ENCODE results near the gene C2CD5.

Gene C2CD5

DNA sequence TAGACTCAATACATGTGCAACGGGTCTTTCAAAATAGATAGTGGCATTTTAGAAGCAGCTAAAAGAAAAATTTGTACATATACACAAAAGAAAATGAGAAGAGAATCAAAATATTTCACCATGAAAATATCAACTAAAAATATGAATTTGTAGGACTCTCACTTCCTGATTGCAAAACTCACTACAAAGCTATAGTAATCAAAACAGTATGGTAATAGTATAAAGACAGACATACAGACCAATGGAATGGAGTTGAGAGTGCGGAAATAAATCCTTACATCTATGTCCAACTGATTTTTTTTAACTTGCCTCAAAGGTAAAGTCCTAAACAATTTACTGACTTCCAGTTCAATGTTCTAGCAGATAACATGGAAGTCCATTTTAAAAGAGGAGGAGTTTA lies 13.1 kb downstream of the C2CD5 start:
- Histone ChIP-seq H3K27ac (ENCODE audit: low read depth, low read length) (no peak overlapping the region), H3K9ac (ENCODE audit: low read length) (no peak overlapping the region), H3K36me3 (ENCODE audit: control insufficient read depth, insufficient read depth, low read length) (peaks cover 6% of the 10 kb centered on the region), H3K27me3 (ENCODE audit: control insufficient read depth, insufficient read depth, low read length) (no peaks in the 10 kb centered on the region), H3K4me3 (ENCODE audit: low read length) (no peak overlapping the region), H3K4me1 (ENCODE audit: control insufficient read depth, insufficient read depth, low read length) (peaks cover 3% of the 10 kb centered on the region)

DNA sequence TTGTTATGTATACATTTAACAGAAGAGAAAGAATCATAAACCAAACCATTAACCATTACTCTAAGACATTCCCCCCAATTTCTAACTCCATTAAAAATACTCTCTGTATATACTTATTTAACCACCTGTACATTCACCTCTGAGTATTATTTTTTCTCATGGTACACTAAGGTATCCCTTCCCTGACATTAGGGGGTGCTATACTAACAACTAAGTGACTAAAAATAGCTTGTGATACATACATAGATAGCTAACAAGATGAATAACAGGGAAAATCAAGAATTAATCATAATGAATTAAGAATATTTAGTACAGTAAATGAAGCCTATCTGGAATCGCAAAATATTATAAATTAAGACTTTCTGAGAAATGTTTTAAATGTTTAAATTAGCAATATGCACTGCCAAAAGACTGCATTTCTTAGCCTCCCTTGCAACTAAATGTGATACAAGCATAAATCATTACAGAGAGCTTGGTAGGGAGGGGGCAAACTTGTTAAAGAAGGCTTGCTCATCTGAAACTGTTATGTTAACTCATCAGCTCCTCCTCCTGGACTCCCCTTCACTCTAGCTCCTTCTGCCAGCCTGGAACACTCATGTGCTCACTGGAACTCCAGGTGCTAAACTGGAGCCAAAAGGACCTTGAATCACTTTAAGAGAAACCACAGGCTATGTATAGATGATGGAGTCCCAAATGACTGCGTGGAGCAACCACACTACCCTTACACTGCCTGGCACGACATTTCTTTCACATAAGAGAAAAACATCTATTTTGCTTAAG lies 14.9 kb downstream of the C2CD5 start:
- Histone ChIP-seq H3K27me3 (ENCODE audit: control insufficient read depth, insufficient read depth, low read length) (no peaks in the 10 kb centered on the region), H3K27ac (ENCODE audit: low read depth, low read length) (no peak overlapping the region), H3K36me3 (ENCODE audit: control insufficient read depth, insufficient read depth, low read length) (peaks cover 6% of the 10 kb centered on the region), H3K9ac (ENCODE audit: low read length) (no peak overlapping the region), H3K4me1 (ENCODE audit: control insufficient read depth, insufficient read depth, low read length) (peaks cover 3% of the 10 kb centered on the region), H3K4me3 (ENCODE audit: low read length) (no peak overlapping the region)

DNA sequence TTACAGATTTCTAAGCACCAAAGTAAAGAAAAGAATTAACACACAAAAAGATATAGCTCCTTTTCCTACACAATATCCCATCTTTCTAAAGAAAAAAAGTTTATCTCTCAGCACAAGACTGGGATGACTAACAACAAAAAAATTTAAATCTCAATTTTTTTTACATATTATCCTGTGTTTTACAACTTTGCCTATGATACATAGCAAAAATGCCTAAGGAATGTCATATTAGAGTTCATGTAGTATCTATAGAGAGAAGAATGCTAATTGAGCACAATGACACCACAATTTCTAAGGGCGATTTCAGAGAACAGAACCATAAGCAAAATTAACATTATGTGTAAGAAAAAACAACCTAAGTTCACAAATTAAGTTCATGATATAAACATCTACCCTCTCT lies 16.3 kb downstream of the C2CD5 start:
- Histone ChIP-seq H3K4me3 (ENCODE audit: low read length) (no peak overlapping the region), H3K27me3 (ENCODE audit: control insufficient read depth, insufficient read depth, low read length) (no peaks in the 10 kb centered on the region), H3K27ac (ENCODE audit: low read depth, low read length) (no peak overlapping the region), H3K36me3 (ENCODE audit: control insufficient read depth, insufficient read depth, low read length) (peaks cover 11% of the 10 kb centered on the region), H3K4me1 (ENCODE audit: control insufficient read depth, insufficient read depth, low read length) (peaks cover 3% of the 10 kb centered on the region), H3K9ac (ENCODE audit: low read length) (no peak overlapping the region)

DNA sequence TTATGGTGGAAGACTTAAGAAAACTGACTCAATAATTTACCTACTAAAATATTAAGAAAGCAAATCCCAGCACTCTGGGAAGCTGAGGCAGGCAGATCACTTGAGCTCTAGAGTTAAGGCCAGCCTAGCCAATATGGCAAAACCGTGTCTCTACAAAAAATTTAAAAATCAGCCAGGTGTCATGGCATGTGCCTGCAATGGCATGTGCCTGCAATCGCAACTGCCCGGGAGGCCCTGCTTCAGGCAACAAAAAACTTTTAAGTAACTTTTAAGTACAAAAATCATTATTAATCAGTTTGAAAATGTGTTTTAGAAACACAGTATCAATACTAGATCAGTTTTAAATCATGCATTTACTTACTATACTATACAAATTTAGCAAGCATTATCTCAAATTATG lies 17.5 kb downstream of the C2CD5 start:
- Histone ChIP-seq H3K36me3 (ENCODE audit: control insufficient read depth, insufficient read depth, low read length) (peaks cover 10% of the 10 kb centered on the region), H3K4me1 (ENCODE audit: control insufficient read depth, insufficient read depth, low read length) (peaks cover 3% of the 10 kb centered on the region), H3K4me3 (ENCODE audit: low read length) (no peak overlapping the region), H3K27me3 (ENCODE audit: control insufficient read depth, insufficient read depth, low read length) (no peaks in the 10 kb centered on the region), H3K27ac (ENCODE audit: low read depth, low read length) (no peak overlapping the region), H3K9ac (ENCODE audit: low read length) (no peak overlapping the region)

DNA sequence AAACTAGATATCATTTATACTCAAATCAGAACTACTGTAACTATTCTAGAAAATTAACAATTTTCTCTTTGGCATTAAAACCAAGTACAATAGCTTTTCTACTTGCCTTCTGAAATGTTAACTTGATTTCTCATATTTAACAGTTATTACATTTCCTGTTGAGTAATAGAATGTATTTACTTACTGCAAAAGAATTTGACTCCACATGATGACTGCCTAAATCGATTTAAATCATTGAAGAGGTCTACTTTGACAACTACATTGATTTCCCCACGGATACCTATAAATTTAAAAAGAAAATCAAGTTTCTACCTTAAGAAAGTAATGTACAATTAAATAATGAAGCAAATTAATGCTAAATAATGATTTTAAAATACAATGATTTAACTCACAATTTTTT lies 18.9 kb downstream of the C2CD5 start:
- Histone ChIP-seq H3K9ac (ENCODE audit: low read length) (no peak overlapping the region), H3K4me3 (ENCODE audit: low read length) (no peak overlapping the region), H3K4me1 (ENCODE audit: control insufficient read depth, insufficient read depth, low read length) (peaks cover 3% of the 10 kb centered on the region), H3K36me3 (ENCODE audit: control insufficient read depth, insufficient read depth, low read length) (peaks cover 4% of the 10 kb centered on the region), H3K27ac (ENCODE audit: low read depth, low read length) (no peak overlapping the region), H3K27me3 (ENCODE audit: control insufficient read depth, insufficient read depth, low read length) (no peaks in the 10 kb centered on the region)

DNA sequence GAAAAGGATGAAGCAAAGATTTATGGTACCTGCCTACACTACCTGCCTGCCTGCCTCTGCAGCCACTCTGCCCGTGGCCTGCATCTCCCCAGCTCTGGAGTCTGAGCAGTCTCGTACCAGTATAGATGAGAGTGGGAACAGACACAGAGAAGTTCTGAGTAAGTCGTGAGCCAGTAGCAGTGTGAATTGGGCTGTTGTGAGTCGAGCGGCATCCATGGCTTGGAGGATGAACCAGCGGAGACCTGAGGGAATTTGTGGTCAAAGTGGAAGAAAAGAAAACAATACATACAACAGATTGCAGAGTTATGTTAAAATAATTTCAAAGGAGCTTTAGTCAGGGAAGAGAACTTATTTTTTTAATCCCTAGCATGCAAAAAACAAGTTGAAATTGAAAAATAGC lies 25.3 kb downstream of the C2CD5 start:
- Histone ChIP-seq H3K27ac (ENCODE audit: low read depth, low read length) (no peak overlapping the region), H3K27me3 (ENCODE audit: control insufficient read depth, insufficient read depth, low read length) (no peaks in the 10 kb centered on the region), H3K4me3 (ENCODE audit: low read length) (no peak overlapping the region), H3K36me3 (ENCODE audit: control insufficient read depth, insufficient read depth, low read length) (peaks cover 4% of the 10 kb centered on the region), H3K4me1 (ENCODE audit: control insufficient read depth, insufficient read depth, low read length) (no peaks in the 10 kb centered on the region), H3K9ac (ENCODE audit: low read length) (no peak overlapping the region)

DNA sequence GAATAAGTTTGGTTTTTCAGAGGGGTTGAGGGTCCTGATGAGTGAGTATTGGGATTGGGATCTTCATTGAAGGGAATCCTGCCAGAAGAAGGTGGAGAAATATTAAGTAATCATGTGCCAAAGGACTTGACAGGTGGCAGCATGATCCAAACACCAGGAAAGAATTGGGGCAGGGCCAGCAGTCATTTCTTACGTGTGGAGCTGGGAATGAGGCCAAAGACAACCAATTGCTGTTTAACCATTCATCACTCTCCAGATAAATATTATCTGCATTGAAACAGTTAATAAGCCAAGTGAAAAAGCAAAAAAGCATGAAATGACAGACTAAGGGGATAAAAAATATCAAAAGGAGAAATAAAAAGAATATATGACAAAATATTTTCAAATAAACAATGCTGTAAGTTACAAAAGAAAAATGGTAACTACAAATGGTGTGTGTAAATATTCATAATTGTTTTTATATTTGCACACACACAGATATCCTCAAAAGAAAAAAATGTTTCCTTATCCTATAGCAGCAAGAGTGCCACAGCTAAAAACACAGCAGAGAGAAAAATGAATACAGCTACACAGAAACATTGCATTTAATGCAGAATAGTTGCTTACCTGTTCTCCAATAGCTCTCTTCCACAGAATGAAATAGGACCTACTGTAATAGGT lies 26.2 kb downstream of the C2CD5 start:
- no peaks in the 10 kb centered on the region for H3K27me3 ChIP-seq (ENCODE audit: control insufficient read depth, insufficient read depth, low read length)
- no peak overlapping the region for H3K9ac ChIP-seq (ENCODE audit: low read length)
- peaks cover 3% of the 10 kb centered on the region for H3K36me3 ChIP-seq (ENCODE audit: control insufficient read depth, insufficient read depth, low read length)
- no peak overlapping the region for H3K27ac ChIP-seq (ENCODE audit: low read depth, low read length)
- no peak overlapping the region for H3K4me3 ChIP-seq (ENCODE audit: low read length)
- H3K4me1 ChIP-seq (ENCODE audit: control insufficient read depth, insufficient read depth, low read length) = no peaks in the 10 kb centered on the region

DNA sequence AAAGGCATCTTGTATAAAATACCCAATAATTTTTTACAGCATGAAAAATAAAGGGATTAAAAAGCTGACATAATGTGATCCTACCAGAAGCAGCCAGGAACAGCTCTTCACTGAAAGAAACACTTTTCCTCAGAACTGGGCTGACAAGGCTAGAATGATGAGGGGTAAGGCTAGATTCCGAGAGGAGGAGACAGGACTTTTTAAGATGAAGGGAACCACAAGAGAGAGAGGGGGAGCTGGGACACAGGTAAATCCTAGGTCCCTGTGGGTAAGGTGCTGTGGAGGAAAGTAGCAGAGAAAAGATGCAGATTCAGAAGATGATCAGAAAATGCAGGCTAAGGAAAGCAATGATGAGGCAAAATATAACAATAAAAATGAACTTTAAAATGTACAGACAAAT lies 29.5 kb downstream of the C2CD5 start:
- Histone ChIP-seq H3K27me3 (ENCODE audit: control insufficient read depth, insufficient read depth, low read length) (no peaks in the 10 kb centered on the region), H3K9ac (ENCODE audit: low read length) (no peak overlapping the region), H3K36me3 (ENCODE audit: control insufficient read depth, insufficient read depth, low read length) (peaks cover 3% of the 10 kb centered on the region), H3K4me3 (ENCODE audit: low read length) (no peak overlapping the region), H3K4me1 (ENCODE audit: control insufficient read depth, insufficient read depth, low read length) (no peaks in the 10 kb centered on the region), H3K27ac (ENCODE audit: low read depth, low read length) (no peak overlapping the region)

DNA sequence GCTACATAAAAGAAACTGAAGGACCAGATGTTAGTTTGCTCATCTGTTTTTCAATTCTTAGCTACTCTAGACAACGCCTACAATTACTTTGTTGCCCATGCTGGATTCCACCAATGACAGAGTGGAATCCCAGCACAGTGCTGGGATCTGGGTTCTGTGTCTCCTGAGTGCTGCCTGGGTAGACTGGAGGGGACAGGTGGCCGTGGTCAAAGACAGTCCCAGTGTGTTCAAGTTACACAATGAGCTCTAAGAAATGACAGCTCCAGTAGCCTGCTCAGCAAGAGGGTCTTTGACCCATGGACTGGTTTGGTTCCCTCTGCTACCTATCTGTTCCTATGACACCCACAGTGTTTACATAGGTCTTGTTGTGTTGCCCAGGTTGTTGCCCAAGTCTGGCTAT lies 38.5 kb downstream of the C2CD5 start:
- H3K27me3 ChIP-seq (ENCODE audit: control insufficient read depth, insufficient read depth, low read length) = no peaks in the 10 kb centered on the region
- no peaks in the 10 kb centered on the region for H3K4me1 ChIP-seq (ENCODE audit: control insufficient read depth, insufficient read depth, low read length)
- H3K9ac ChIP-seq (ENCODE audit: low read length) = no peak overlapping the region
- no peak overlapping the region for H3K27ac ChIP-seq (ENCODE audit: low read depth, low read length)
- peaks cover 4% of the 10 kb centered on the region for H3K36me3 ChIP-seq (ENCODE audit: control insufficient read depth, insufficient read depth, low read length)
- H3K4me3 ChIP-seq (ENCODE audit: low read length) = no peak overlapping the region

DNA sequence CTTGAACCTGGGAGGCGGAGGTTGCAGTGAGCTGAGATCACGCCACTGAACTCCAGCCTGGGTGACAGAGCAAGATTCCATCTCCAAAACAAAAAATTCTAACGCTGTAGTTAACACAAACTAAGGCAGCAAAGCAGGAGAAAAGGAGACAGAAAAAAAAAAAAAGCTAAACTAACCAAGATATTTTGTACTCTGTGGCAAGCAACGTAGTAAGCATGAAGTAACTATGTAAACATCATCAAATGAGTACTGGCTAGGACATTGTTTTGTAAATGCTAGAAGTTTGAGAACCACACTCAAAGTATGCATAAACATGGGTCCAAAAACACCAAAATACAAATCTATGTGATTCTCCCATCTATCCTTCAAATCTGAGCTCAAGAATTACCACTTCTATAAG lies 44.2 kb downstream of the C2CD5 start:
- Histone ChIP-seq H3K27me3 (ENCODE audit: control insufficient read depth, insufficient read depth, low read length) (no peaks in the 10 kb centered on the region), H3K4me1 (ENCODE audit: control insufficient read depth, insufficient read depth, low read length) (no peaks in the 10 kb centered on the region), H3K27ac (ENCODE audit: low read depth, low read length) (no peak overlapping the region), H3K36me3 (ENCODE audit: control insufficient read depth, insufficient read depth, low read length) (no peaks in the 10 kb centered on the region), H3K4me3 (ENCODE audit: low read length) (no peak overlapping the region), H3K9ac (ENCODE audit: low read length) (no peak overlapping the region)

DNA sequence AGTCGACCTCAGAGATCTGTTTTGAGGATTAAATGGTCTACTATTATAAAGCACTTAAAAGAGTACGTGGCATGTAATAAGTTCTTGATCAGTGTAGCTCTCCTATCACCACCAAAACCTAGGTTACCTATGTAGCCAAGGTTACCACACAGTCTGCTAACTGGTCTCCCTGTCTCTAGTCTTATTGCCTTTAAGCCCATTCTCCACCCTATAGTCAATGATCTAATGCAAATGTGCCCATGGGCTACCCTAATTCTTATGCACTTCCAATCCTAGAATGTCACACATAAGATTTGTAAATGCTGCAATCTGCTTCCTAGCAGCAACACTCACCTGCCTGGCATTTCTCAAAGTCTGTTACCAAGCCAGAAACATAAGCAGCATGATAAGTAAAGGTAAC lies 44.9 kb downstream of the C2CD5 start:
- H3K4me1 ChIP-seq (ENCODE audit: control insufficient read depth, insufficient read depth, low read length) = no peaks in the 10 kb centered on the region
- no peak overlapping the region for H3K9ac ChIP-seq (ENCODE audit: low read length)
- no peak overlapping the region for H3K4me3 ChIP-seq (ENCODE audit: low read length)
- H3K36me3 ChIP-seq (ENCODE audit: control insufficient read depth, insufficient read depth, low read length) = no peaks in the 10 kb centered on the region
- H3K27ac ChIP-seq (ENCODE audit: low read depth, low read length) = no peak overlapping the region
- no peaks in the 10 kb centered on the region for H3K27me3 ChIP-seq (ENCODE audit: control insufficient read depth, insufficient read depth, low read length)

DNA sequence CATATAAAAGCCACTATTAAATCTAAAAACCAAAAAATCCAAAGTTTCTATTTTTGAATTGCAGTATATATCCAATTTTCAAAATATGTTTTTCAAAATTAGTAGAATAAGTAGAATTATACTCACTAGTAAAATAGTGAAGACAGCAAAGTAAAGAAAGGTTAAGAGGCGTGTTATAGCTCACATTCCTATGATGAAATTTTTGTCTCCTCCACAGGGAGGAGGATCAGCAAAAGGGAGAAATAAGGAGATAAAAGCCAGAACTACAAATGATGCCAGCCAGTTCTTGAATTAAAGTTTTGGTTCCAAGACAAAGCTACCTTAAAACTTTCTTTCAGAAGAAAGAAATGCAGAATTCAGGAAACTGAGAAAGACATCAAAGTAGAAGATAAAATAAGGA lies 50.0 kb downstream of the C2CD5 start:
- Histone ChIP-seq H3K36me3 (ENCODE audit: control insufficient read depth, insufficient read depth, low read length) (peaks cover 2% of the 10 kb centered on the region), H3K27me3 (ENCODE audit: control insufficient read depth, insufficient read depth, low read length) (no peaks in the 10 kb centered on the region), H3K9ac (ENCODE audit: low read length) (no peak overlapping the region), H3K4me1 (ENCODE audit: control insufficient read depth, insufficient read depth, low read length) (no peaks in the 10 kb centered on the region), H3K4me3 (ENCODE audit: low read length) (no peak overlapping the region), H3K27ac (ENCODE audit: low read depth, low read length) (no peak overlapping the region)

DNA sequence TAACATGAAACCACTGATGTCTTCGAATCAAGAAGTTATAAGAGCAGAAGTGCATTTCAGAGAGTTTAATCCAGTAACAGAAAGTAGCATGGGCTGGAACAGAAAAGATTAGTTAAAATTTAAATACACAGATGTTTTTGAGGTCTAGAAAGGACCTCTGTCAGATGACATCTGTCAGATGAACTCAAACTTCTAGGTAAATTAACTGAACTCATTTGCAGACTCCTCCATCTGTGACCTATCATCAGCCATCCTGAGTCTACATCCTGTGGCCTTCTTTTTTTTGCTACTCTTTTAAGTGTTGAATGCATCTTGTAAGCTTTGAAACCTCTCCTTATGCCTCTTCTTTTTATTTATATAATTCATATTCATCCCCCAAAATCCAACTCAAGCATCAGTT lies 53.3 kb downstream of the C2CD5 start:
- no peaks in the 10 kb centered on the region for H3K4me1 ChIP-seq (ENCODE audit: control insufficient read depth, insufficient read depth, low read length)
- peaks cover 2% of the 10 kb centered on the region for H3K36me3 ChIP-seq (ENCODE audit: control insufficient read depth, insufficient read depth, low read length)
- no peak overlapping the region for H3K27ac ChIP-seq (ENCODE audit: low read depth, low read length)
- no peaks in the 10 kb centered on the region for H3K27me3 ChIP-seq (ENCODE audit: control insufficient read depth, insufficient read depth, low read length)
- no peak overlapping the region for H3K9ac ChIP-seq (ENCODE audit: low read length)
- H3K4me3 ChIP-seq (ENCODE audit: low read length) = no peak overlapping the region
